RWPE2 (cell line): ENCODE data around the gene MYO1D.
A peak's percentile ranks its signal among the peaks of the same experiment; 100 is the strongest.

Experiments
- ATAC-seq: fragments of 200-7000 bp; cut with Tn5 transposase; 3 replicates; pipeline ENCODE4 v1.9.1; 2021; ENCODE audit warnings: low read depth
- DNase-seq: peaks from one replicate; pipeline ENCODE4 v3.0.0-alpha.2; 2020; ENCODE audit warnings: low spot score
- H3K27ac ChIP-seq: fragments of 450-650 bp; 2 replicates; pipeline ENCODE4 v1.5.1; 2017; ENCODE audit warnings: mild to moderate bottlenecking; ENCODE audit not compliant: poor library complexity, severe bottlenecking
- H3K27me3 ChIP-seq: fragments of 250-450 bp; sonication (Bioruptor Pico); 2 replicates; pipeline ENCODE4 v1.5.1; 2021; ENCODE audit warnings: mild to moderate bottlenecking, moderate library complexity; ENCODE audit not compliant: insufficient read depth, poor library complexity, severe bottlenecking
- H3K36me3 ChIP-seq: fragments of 250-450 bp; sonication (Bioruptor Pico); 2 replicates; pipeline ENCODE4 v1.5.1; 2020; ENCODE audit warnings: low read depth, mild to moderate bottlenecking, moderate library complexity
- H3K4me1 ChIP-seq: fragments of 250-450 bp; sonication (Bioruptor Pico); 2 replicates; pipeline ENCODE4 v1.5.1; 2021; ENCODE audit warnings: mild to moderate bottlenecking, moderate library complexity; ENCODE audit not compliant: insufficient read depth, poor library complexity, severe bottlenecking
- H3K4me3 ChIP-seq: fragments of 250-450 bp; sonication (Bioruptor Pico); 2 replicates; pipeline ENCODE4 v1.5.1; 2021; ENCODE audit warnings: mild to moderate bottlenecking, moderate library complexity; ENCODE audit not compliant: severe bottlenecking
- H3K9me3 ChIP-seq: fragments of 250-450 bp; sonication (Bioruptor Pico); 2 replicates; pipeline ENCODE4 v1.5.1; 2021; ENCODE audit warnings: mild to moderate bottlenecking, moderate library complexity; ENCODE audit not compliant: severe bottlenecking
- CTCF ChIP-seq: fragments of 450-650 bp; IDR thresholded peaks from one replicate; pipeline ENCODE4 v1.5.1; 2017; ENCODE audit warnings: mild to moderate bottlenecking, moderate library complexity; ENCODE audit not compliant: poor library complexity, severe bottlenecking

Gene MYO1D

DNA sequence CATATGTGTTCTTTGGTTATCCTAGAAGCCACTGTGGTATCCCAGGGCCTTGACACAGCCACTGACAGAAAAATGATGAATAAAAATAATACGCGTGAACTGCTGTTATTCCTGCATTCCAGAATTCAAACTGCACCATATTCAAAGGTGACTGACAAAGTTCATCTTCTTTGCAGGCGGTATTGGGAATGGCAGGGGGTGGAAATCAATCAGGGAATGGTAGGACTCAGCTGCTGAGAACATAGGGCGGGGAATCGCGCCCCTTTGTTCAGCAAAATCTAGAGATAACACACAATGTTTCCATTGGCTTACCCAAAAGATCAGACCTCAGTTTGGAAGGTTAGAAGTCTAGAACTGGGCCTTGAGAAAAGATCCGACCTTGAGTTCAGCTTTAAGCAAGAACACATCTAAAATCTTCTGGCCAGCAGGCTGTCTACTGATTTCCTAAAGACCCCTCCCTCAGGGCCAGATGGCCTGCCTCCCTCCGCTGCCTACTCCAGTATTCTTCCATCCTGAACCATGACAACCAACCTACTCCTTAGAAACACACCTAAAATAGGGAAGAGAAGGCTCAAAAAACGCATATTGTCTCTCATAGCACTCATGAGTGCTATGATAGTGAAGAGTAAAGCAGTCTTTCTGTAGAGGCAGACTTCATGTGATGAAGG is 356.1 kb downstream of the MYO1D start:
- no peak for ATAC-seq
- Histone ChIP-seq H3K4me1 (peaks cover 7% of the 10 kb centered on the region), H3K9me3 (no peaks in the 10 kb centered on the region), H3K27me3 (no peaks in the 10 kb centered on the region), H3K36me3 (no peaks in the 10 kb centered on the region), H3K4me3 (no peak overlapping the region), H3K27ac (no peak overlapping the region)
- no peak for DNase-seq
- no peak for TF ChIP-seq CTCF

DNA sequence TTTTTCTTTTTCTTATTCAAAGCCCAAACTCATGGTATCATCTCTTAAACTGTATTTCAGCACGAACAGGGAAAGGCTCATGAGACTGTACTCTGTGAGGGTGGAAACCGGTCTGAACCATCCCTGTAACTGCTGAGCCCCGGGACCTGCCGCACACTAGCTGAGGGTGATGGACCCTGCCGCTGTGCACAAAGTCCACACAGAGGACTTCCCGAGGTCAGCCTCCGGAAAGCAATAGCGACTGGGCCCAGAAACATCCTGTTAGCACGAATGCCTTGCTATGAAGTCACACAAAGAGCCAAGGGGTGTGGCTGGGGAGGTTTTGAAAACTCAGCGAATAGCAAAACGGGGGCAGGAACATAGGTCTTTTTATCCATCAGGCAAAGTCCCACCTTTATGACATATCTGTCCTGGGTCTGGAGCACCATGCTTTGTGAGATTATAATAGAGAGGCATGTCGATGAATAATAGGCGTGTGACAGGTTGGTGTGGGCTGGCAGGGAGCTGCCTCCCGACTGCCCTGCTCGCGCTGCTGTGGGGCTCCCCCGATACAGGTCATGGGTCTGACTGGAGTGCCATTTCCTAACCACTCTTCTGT is 356.7 kb downstream of the MYO1D start:
- Histone ChIP-seq H3K4me1 (peaks cover 7% of the 10 kb centered on the region), H3K9me3 (no peaks in the 10 kb centered on the region), H3K36me3 (no peaks in the 10 kb centered on the region), H3K27ac (peak overlapping the region; percentile 43), H3K27me3 (no peaks in the 10 kb centered on the region), H3K4me3 (no peak overlapping the region)
- DNase-seq (no peak), ATAC-seq (no peak)
- no peak for TF ChIP-seq CTCF

DNA sequence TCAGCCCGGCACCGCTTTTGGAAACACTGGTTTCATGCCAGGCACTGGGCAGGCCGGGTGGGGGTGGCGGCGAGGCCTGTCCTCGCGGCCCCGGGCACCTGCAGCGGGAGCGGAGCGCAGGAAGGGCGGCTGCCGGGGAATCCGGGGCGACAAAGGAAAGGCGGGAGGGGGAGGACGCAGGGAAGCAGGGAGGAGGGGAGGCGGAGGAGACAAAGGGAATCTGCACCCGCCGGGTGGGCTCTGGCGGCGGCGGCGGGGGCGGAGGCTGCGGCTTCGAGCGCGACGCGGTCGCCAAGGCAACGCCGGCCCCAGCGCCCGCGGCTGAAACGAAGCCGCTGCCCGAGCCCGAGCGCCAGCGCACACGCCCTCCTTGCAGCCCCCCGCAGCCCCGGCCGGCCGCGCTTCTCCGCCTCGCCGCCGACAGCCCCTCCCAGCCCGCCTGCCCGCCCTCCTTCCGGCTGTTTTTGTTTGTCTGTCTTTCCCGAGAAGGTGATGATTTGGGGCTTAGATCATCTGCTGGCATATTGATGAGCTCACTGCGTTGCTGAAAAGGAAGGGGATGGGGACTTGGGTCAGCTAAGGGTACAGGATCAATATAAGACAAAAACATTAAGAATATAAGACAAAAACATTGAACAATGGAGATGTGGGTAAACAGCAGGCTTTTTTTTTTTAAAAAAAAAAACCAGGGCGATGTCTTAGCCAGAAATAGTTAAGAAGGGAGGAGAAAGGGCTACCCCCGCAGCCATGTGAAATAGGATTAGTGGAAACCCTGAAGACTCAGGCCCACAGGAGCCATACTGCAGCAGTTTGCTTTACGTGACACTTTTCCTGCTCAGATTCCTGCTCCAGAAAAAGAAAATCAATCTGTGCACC is 357.5 kb downstream of the MYO1D start:
- H3K27me3 ChIP-seq: no peaks in the 10 kb centered on the region
- ATAC-seq (peak; percentile 93), DNase-seq (peak; percentile 71)
- no peaks in the 10 kb centered on the region for H3K36me3 ChIP-seq
- peak overlapping the region; percentile 49 for H3K4me3 ChIP-seq
- H3K27ac ChIP-seq: peak overlapping the region; percentile 43
- H3K9me3 ChIP-seq: no peaks in the 10 kb centered on the region
- no peak for TF ChIP-seq CTCF
- H3K4me1 ChIP-seq: peaks cover 7% of the 10 kb centered on the region

- Histone ChIP-seq H3K4me3 (peak overlapping the region; percentile 49), H3K9me3 (no peaks in the 10 kb centered on the region), H3K36me3 (no peaks in the 10 kb centered on the region), H3K27ac (peak overlapping the region; percentile 43), H3K27me3 (no peaks in the 10 kb centered on the region), H3K4me1 (peaks cover 7% of the 10 kb centered on the region)
- no peak for ATAC-seq
- no peak for DNase-seq
- no peak for TF ChIP-seq CTCF
Measured at GRCh38 chr17:32518646-32519227, 358.2 kb downstream of the MYO1D start.
